GM21423 (cell line): ENCODE results near the gene NLRP3.
A peak's percentile ranks its signal among the peaks of the same experiment; 100 is the strongest.
"Not testable (repeated sequence)": the region's sequence is repeated elsewhere in the genome, so short reads cannot be mapped to it uniquely, and the experiment has no call there.

Source experiments
- ATAC-seq: cut with Tn5 transposase; IDR thresholded peaks from one replicate; pipeline ENCODE4 v1.9.1; 2021; ENCODE audit warnings: mild to moderate bottlenecking, moderate library complexity; ENCODE audit not compliant: unreplicated experiment

The NLRP3 gene

DNA sequence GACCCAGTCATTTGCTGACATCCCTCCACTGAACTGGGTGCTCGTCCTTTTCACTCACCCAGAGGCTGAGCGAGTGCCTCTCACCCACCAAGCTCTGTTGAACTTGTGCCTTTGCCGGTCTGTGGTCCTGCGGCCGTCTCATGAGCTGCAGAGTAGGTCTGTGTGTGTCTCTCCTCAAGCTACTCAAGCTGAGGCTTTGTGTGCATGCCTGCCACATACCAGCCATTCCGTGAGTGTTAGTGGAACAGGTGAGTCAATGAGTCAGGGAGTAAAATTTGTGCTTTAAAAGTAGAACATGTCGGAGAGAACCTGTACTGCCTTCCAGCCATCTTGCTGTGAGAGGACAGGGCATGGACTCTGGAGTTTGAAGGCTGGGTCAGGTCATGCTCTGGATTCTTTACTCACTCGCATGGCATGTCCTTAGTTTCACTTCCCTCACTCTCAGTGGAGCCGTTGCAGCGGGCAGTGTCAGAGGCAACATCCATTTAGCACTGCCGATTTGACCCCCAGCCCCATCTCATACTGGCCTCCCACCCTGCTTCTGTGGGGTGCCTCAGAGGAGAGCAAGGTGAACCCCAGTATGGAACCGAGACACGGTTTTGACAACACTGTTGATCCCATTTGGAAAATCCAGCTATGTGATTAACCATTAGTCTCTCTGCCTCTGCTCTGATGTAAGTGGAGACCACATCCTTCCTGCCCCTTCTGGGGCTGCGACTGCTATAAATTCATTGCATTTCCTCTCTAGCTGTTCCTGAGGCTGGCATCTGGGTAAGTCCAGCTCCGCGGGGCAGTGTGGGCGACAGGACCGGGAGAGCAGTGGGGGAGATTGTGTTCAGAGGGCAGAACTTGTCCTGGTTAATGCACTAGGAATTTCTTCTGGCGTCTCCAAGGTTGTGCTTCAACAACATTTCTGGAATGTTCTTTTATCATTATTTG, at the start of gene NLRP3:
Gene NLRP3, plus strand, starts transcription at position 751 of the 939 bp plus-strand sequence. CDS start 2,628 bp downstream, outside the sequence.
- ATAC-seq, result peak; percentile 74

GRCh38 chr1:247366345-247366744, 49.6 kb upstream of the NLRP3 start:
- not testable (repeated sequence) for ATAC-seq

GRCh38 chr1:247366926-247367645, 48.9 kb upstream of the NLRP3 start:
- ATAC-seq, result no peak

- no peak for ATAC-seq
Observed at GRCh38 chr1:247367786-247368422, 48.1 kb upstream of the NLRP3 start.

DNA sequence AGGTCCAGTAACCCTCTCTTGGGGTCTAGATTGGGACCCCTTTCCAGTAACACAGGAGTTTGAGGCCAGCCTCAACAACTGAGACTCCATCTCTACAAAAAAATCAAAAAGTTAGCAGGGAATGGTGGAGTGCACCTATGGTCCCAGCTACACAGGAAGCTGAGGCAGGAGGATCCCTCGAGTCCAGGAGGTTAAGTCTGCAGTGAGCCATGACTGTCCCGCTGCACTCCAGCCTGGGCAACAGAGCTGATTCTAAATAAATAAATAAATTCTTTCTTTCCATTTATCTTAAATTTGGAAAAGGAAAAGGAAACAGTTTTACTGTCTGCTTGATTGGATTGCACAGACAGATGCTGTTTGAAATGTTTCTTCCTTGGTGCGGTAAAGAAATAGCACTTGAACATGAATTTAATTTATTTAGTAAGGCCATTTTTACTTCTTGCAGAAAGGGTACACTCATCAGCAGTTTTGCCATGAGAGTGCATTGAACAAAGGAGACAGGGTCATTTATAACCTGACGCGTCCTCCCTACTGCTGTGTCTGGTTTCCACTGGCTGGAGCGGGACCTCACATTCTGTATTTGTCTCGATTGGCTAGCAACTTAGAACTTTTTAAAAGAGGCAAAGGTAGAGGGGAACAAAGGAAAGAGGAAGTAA, 47.4 kb upstream of the NLRP3 start:
- no peak for ATAC-seq

GRCh38 chr1:247370786-247371732, 44.9 kb upstream of the NLRP3 start:
- no peak for ATAC-seq

DNA sequence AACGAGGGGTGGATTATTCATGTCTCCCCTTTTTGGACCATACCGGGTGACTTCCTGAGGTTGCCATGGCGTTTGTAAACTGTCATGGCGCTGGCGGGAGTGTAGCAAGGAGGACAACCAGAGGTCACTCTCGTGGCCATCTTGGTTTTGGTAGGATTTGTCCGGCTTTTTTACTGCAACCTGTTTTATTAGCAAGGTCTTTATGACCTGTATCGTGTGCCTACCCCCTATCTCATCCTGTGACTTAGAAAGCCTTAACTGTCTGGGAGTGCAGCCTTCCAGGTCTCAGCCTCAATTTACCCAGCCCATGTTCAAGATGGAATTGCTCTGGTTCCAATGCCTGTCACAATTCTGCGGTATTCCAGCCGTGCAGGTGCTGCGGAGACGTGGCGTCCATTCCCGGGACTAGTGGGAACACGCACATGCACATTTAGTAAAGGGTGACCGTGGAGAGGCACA, 44.1 kb upstream of the NLRP3 start:
- no peak for ATAC-seq

DNA sequence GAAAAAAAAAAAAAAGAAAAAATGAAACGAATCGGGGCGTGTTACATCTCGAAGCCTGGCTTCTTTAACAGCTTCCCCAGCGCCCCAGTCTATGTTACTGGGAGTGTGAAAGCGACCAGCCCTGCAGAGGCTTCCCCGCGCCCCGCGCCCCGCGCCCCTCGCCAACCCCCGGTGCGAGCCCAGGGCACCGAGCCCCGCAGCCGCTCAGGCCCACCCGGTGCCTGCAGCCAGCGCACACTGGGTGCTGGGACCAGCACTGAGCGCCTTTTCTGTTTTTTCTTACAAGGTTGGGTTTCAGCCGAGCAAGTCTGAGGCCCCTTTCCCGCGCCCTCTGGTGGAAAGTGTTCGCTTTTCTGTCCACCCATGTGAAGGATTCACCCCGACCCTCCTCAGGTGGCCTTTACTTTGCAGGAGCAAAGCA, 42.2 kb upstream of the NLRP3 start:
- ATAC-seq, result peak; percentile 76

DNA sequence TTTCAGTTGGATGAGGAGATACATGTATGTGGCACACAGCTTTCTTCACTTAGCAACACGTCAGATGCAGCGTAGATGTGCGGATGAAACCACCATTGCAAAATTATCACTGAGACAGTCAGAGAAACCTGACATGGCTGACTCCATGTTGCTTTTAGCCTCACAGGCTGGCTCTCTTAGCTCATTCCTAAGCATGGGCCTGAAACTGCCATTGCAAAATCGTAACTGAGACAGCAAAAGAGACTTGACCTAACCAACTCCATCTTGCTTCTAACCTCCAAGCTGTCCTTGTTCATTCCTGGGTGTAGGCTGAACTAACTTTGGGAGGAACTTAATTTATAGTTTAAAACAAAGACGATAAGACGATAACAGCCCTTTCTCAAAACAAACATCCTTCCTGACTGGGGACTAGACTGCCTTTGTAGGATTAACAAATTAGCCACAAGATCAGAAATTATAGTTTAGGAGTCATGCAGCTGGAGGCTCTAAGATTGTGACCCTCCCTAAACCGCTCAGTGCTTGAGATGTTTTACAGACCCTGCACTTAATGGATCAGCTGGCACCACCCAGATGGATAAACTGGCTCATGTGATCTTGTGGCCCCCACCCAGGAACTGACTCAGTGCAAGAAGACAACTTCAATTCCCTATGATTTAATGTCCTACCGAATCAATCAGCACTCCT, 41.2 kb upstream of the NLRP3 start:
- not testable (repeated sequence) for ATAC-seq

DNA sequence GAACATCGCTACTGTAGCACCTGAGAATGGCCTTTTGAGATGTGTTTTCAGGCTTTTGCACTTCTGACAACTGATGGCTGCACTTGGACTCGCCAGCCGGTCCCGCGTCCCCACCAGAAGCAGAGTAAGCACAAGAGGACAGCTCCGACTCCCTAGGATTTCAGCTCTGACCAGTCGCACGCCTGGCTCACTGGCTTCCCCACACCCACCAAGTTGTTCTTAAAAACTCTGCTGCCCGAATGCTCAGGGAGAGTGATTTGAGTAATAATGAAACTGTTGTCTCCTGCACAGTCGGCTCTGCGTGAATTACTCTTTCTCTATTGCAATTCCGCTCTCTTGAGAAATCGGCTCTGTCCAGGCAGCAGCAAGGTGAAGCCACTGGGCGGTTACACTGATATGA, 40.2 kb upstream of the NLRP3 start:
- ATAC-seq, result no peak

DNA sequence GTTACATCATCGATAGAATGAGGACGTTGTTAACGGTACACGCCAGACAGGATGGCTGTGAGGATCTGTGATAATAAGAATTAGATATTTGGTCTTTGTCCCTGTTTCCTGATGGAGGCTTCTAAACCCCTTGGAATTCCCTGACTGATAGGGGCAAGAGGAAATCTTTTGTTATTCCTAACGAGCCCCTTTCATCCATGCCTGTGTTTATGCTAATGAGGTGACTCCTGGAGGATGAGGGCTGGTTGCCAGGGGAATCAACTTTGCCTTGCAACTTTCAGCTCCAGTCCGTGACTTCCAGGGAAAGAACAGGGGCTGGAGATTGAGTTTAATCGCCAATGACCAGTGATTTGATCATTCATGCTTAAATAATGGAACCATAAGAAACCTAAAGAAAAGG, 39.3 kb upstream of the NLRP3 start:
- ATAC-seq, result no peak

DNA sequence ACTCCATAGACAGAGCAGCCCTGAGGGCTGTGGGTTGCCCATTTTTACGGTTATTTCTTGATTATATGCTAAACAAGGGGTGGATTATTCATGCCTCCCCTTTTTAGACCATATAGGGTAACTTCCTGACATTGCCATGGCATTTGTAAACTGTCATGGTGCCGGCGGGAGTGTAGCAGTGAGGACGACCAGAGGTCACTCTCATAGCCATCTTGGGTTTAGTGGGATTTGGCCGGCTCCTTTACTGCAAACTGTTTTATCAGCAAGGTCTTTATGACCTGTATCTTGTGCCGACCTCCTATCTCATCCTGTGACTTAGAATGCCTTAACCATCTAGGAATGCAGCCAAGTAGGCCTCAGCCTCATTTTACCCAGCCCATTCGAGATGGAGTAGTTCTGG, 38.3 kb upstream of the NLRP3 start:
- not testable (repeated sequence) for ATAC-seq

- no peak for ATAC-seq
Observed at GRCh38 chr1:247378334-247379073, 37.5 kb upstream of the NLRP3 start.

DNA sequence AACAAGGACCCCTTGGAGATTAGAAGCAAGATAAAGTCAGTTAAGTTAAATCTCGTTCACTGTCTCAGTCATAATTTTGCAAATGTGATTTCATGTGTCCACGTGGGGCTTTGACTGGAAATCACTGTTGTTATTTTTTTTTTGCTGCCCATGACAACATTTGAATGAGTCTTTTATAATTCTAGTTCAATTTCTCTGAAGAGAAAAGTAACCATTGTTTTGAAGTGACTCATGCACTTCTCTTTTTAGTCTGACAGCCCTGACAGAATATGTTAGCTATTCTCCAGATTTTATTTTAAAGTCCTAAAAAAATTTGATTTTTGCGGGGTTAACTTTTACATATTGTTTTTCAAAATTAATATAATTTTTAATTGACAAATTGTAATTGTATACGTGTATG, 30.7 kb upstream of the NLRP3 start:
- no peak for ATAC-seq

DNA sequence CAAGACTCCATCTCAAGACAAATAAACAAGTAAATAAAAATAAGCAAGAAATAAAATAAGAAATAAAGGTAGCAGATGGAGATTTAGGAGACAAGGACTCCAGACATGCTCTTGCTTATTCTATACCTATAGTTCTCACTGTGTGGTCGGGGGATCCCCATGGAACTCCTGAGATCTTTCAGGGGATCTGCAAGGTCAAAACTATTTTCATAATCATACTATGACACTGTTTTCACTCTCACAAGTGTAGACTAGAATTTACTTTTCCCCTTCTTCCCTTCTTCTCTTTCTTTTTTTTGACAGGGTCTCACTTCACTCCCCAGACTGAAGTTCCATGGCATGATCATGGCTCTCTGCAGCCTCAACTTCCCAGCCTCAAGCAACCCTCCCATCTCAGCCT, 29.8 kb upstream of the NLRP3 start:
- ATAC-seq, result no peak

GRCh38 chr1:247386687-247387086, 29.3 kb upstream of the NLRP3 start:
- ATAC-seq, result no peak

DNA sequence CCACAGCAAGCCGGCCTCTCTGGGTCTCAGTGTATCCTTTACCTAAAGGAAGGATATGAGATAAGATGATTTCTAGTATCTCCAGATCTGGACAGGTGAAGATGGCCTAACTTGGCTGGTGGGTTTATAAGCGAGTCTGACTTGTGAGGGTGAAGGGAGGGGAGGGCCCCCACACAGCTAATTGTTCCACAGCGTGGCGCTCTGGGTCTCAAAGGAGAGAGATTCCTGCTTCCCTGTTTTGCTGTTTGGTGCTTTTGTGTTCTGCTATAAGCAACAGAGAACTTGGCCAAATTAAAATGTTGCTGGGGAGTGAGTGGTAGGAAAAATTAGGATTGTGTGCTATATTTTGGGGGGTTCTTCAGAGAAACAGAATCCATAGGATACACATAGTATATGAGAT, 28.9 kb upstream of the NLRP3 start:
- ATAC-seq, result no peak

DNA sequence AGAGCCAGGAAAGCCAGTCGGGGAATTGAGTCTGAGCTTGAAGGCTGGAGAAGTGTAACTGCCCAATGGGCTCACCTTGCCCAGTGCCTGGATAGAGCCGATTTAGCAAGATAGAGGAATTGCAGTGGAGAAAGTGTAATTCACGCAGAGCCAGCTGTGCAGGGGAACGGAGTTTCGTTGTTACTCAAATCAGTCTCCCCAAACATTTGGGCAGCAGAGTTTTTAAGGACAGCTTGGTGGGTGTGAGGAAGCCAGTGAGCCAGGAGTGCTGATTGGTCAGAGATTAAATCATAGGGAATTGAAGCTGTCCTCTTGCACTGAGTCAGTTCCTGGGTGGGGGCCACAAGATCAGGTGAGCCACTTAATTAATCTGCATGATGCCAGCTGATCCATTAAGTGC, 28.4 kb upstream of the NLRP3 start:
- no peak for ATAC-seq
